Subcutaneous abdominal adipose tissue (tissue), 5 donors: ENCODE data around the gene CD63.
"Not testable (repeated sequence)": the region's sequence is repeated elsewhere in the genome, so short reads cannot be mapped to it uniquely, and the experiment has no call there.

Source experiments
- H3K27ac ChIP-seq: one replicate; pipeline ENCODE4 v1.7.0; 2013; ENCODE audit warnings: low read depth, mild to moderate bottlenecking, inconsistent platforms, low read length, moderate library complexity
- H3K27me3 ChIP-seq, 5 donors: one replicate each; pipeline ENCODE4 v1.7.0; 2013; ENCODE audit warnings: low read length in 5 of 5, inconsistent platforms in 1 of 5; ENCODE audit not compliant: control insufficient read depth in 5 of 5, insufficient read depth in 4 of 5
- H3K36me3 ChIP-seq, 5 donors: one replicate each; pipeline ENCODE4 v1.7.0; 2013; ENCODE audit warnings: low read length in 5 of 5; ENCODE audit not compliant: control insufficient read depth in 5 of 5, insufficient read depth in 5 of 5
- H3K4me1 ChIP-seq, 5 donors: one replicate each; pipeline ENCODE4 v1.7.0; 2013; ENCODE audit warnings: low read length in 5 of 5, mild to moderate bottlenecking in 3 of 5, moderate library complexity in 1 of 5; ENCODE audit not compliant: control insufficient read depth in 5 of 5, insufficient read depth in 5 of 5
- H3K4me3 ChIP-seq, 5 donors: one replicate each; pipeline ENCODE4 v1.7.0; 2013; ENCODE audit warnings: low read length in 5 of 5, low read depth in 1 of 5
- H3K9ac ChIP-seq, 5 donors: one replicate each; pipeline ENCODE4 v1.7.0; 2013; ENCODE audit warnings: low read length in 5 of 5, mild to moderate bottlenecking in 4 of 5, moderate library complexity in 3 of 5
- H3K9me3 ChIP-seq, 5 donors: one replicate each; pipeline ENCODE4 v1.7.0; 2013; ENCODE audit warnings: low read length in 5 of 5; ENCODE audit not compliant: control insufficient read depth in 5 of 5
- donor health status: healthy.
- donor health status: healthy.
- donor health status: healthy.
- donor health status: healthy.
- donor health status: healthy.

CD63 gene, protein sequence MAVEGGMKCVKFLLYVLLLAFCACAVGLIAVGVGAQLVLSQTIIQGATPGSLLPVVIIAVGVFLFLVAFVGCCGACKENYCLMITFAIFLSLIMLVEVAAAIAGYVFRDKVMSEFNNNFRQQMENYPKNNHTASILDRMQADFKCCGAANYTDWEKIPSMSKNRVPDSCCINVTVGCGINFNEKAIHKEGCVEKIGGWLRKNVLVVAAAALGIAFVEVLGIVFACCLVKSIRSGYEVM

DNA sequence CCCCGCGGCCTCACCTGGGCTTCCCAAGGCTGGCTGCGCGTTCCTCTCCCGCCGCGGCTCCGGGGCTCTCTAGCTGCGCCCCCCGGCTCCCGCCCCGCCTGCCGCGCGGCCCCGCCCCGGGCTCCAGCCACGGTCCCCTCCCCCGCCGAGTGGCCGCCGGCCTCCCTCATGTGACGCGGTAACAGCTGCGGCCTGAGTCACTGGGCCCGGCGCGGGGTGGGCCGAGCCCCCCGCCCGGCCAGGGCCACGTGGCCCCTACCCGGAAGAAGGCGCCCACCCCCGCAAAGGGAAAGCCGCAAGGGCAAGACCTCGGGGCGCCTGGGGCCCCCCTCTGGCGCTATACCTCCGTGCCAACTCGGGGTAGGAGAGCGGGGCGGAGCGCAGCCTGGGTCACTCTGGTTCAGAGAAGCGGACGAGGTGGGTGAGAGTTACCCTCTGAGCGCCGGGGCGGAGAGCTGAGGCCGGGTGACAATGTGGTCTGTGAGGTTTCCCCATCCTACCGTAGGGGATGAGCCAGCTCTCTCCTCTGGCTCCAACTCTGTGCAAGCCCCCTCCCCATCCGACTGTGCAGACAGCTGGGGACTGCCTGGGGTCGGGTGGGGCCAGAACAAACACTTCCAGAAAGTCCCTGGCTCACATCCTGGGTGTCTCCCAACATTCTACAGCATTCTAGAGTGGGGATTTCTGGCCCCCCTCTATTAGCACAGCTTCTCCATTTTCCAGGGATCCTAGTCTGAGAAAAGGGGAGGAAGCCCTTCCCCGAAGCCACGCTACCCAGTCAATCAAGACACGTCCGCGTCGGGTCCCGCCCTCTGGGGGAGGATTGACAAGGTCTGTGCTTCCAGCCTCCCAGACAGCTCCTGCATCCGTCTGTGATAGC, at the start of gene CD63:
CD63 (minus strand) TSS at position 71 of the 880 bp plus-strand sequence. CDS start 668 bp downstream, outside the sequence.
- Histone ChIP-seq H3K9ac (peak within 1 kb of the TSS; percentile 94 to 98 (median 97)), H3K27me3 (no peaks in the 10 kb centered on the region), H3K4me1 (peaks cover 12 to 58% (median 49%) of the 10 kb centered on the region in 5 donors), H3K27ac (peak within 1 kb of the TSS; percentile 100), H3K9me3 (no peaks in the 10 kb centered on the region), H3K36me3 (peaks cover 0 to 31% (median 30%) of the 10 kb centered on the region in 5 donors), H3K4me3 (peak within 1 kb of the TSS; percentile 93 to 98 (median 93))

DNA sequence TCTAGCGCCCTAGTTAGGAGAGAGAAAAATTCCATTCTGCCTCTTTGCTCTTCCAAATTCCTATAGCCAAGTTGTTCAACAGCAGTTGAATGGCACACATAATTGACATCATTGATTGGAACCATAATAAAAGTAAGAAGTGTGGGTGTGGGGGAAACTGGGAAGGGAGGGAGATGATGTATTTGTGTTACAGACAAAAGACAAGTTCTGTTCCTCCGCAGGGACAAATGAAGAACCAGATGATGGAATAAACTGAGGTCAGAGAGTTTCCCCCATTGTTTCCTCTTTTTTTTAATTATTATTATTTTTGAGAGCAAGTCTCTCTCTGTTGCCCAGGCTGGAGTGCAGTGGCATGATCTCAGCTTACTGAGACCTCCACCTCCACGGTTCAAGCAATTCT, 49.0 kb upstream of the CD63 start:
- H3K36me3 ChIP-seq: peaks cover 25 to 55% (median 43%) of the 10 kb centered on the region in 5 donors
- no peaks in the 10 kb centered on the region for H3K4me1 ChIP-seq
- H3K27me3 ChIP-seq: no peaks in the 10 kb centered on the region
- no peak overlapping the region for H3K27ac ChIP-seq
- H3K9ac ChIP-seq: no peak overlapping the region
- H3K9me3 ChIP-seq: no peaks in the 10 kb centered on the region
- H3K4me3 ChIP-seq: no peak overlapping the region

DNA sequence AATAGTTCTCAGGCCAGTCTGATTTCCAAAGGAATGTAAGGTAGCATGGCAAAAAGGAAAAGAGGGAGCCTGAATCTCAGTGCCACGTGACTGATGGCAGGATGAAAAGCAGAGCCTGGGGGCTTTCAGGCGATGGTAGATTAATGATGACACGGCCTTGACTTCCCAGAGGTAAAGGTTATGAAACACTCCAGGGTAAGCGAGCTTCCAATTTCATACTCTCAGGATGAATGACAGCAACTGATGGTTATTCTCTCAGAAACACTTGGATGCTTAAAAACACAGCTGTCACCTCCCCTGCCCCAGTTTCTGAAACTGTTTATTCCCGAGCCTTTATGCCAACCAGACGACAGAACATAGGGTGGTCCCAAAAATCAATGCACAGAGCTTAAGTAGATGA, 42.9 kb upstream of the CD63 start:
- H3K9me3 ChIP-seq: no peaks in the 10 kb centered on the region
- no peaks in the 10 kb centered on the region for H3K4me1 ChIP-seq
- H3K27me3 ChIP-seq: no peaks in the 10 kb centered on the region
- H3K9ac ChIP-seq: no peak overlapping the region
- no peak overlapping the region for H3K27ac ChIP-seq
- peaks cover 17 to 46% (median 26%) of the 10 kb centered on the region in 5 donors for H3K36me3 ChIP-seq
- no peak overlapping the region for H3K4me3 ChIP-seq

DNA sequence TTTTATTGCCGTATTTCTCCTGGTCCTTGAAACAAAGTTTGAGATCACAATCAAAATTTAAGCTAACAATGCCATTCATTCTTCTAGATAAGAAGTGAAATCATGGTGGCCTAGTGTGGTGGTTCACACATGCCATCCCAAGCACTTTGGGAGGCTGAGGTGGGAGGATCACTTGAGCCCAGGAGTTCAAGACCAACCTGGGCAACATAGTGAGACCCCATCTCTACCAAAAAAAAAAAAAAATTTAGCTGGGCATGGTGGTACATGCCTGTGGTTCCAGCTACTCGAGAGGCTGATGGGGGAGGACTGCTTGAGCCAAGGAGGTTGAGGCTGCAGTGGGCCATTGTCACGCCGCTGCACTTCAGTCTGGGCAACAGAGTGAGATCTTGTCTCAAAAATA, 38.3 kb upstream of the CD63 start:
- H3K9me3 ChIP-seq: no peaks in the 10 kb centered on the region
- no peak overlapping the region for H3K4me3 ChIP-seq
- no peaks in the 10 kb centered on the region for H3K4me1 ChIP-seq
- peaks cover 9 to 53% (median 23%) of the 10 kb centered on the region in 5 donors for H3K36me3 ChIP-seq
- no peak overlapping the region for H3K27ac ChIP-seq
- H3K9ac ChIP-seq: no peak overlapping the region
- H3K27me3 ChIP-seq: no peaks in the 10 kb centered on the region

DNA sequence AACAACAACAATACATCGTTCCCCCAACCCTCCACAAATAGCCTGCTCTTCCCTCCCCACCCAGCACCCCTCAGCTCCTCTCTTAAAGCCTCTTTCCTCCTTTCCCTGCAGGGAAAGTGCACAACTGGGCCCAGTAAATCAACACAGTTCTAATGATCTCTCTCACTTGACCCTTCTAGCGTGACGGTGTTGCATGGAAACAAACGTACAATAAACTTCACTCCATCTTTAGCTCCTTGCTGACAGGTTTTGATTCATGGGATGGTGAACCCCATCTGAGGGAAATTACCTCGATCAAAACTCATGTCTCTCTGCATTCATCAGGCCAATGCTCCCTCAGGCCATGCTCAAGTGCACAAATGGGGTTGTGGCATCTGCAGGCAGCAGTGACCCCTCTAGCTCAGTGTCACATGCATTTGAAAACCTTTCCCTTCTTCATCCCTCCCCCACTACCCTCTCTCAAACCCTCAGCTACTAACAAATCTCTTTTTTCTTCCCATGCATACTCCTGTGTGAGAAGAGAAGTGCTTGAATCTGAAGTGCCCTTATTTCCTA, 37.0 kb upstream of the CD63 start:
- Histone ChIP-seq H3K9ac (no peak overlapping the region), H3K27ac (no peak overlapping the region), H3K4me1 (no peaks in the 10 kb centered on the region), H3K36me3 (peaks cover 13 to 42% (median 16%) of the 10 kb centered on the region in 5 donors), H3K27me3 (no peaks in the 10 kb centered on the region), H3K9me3 (no peaks in the 10 kb centered on the region), H3K4me3 (no peak overlapping the region)

DNA sequence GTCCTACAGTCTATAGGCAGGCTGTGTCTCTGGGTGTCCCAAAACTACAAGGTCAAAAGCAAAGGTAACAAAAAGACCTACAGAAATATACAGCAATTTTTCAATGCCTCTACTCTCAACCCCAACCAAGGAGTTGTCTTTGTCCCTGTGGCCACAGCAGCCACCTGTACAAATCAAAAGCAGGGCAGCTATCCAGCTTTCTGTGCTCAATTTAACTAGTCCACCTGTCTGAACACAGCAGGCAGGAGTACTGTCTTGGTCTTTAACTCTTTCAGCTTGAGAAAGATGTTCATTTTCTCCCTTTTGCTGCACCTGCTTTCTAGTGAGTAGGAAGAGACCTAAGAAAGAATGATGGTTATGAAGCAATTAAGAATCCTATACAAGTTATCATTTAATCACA, 33.8 kb upstream of the CD63 start:
- H3K4me1 ChIP-seq: no peaks in the 10 kb centered on the region
- H3K27me3 ChIP-seq: no peaks in the 10 kb centered on the region
- H3K9me3 ChIP-seq: no peaks in the 10 kb centered on the region
- H3K27ac ChIP-seq: no peak overlapping the region
- H3K36me3 ChIP-seq: peaks cover 10 to 58% (median 30%) of the 10 kb centered on the region in 5 donors
- no peak overlapping the region for H3K9ac ChIP-seq
- H3K4me3 ChIP-seq: no peak overlapping the region

DNA sequence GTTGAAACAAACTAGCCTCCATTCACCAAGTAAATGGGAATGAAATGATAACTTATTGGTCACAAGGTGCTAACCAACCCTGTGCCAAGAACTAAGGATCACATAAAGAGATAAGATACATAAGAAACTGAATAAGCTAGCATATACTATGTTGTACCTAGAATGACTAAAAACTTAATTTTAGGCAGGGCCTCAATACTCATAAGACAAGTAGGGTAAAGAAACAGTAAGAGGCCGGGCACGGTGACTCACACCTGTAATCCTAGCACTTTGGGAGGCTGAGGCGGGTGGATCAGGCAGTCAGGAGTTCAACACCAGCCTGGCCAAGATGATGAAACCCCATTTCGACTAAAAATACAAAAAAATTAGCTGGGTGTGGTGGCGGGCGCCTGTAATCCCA, 31.9 kb upstream of the CD63 start:
- H3K4me3 ChIP-seq: no peak overlapping the region
- H3K4me1 ChIP-seq: no peaks in the 10 kb centered on the region
- H3K27ac ChIP-seq: no peak overlapping the region
- H3K9ac ChIP-seq: no peak overlapping the region
- H3K9me3 ChIP-seq: no peaks in the 10 kb centered on the region
- no peaks in the 10 kb centered on the region for H3K27me3 ChIP-seq
- H3K36me3 ChIP-seq: peaks cover 26 to 64% (median 45%) of the 10 kb centered on the region in 5 donors

DNA sequence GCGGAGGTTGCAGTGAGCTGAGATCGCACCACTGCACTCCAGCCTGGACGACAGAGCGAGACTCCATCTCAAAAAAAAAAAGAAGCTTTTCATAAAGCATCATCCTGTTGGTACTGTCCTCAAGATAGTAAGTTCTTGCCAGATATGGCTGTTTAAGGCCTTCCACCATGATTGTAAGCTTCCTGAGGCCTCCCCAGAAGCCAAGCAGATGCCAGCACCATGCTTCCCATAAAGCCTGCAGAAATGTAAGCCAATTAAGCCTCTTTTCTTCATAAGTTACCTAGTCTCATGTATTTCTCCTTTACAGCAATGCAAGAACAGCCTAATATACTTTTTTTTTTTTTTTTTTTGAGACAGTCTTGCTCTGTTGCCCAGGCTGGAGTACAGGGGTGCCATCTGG, 29.8 kb upstream of the CD63 start:
- H3K4me3 ChIP-seq, H3K27ac ChIP-seq: not testable (repeated sequence)
- peaks cover 40 to 82% (median 57%) of the 10 kb centered on the region in 5 donors for H3K36me3 ChIP-seq

DNA sequence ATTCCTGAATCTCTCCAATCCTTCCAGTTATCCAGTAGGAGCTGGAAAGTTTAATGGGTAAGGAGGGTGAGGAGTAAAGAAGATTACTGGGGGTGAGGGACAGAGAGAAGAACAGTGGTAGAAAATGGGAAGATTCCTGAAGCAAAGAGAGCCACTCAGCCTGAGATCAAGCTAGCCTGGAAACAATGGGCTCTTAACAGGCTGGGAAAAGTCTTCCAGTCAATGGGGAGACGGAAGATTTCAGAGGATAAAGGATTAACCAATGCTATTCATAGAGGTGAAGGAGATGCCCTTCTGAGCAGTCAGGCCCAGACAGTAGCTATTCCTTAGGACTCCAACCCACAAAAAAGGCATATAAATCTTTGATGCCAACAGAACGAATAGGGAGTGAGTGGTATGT, 28.9 kb upstream of the CD63 start:
- Histone ChIP-seq H3K36me3 (peaks cover 41 to 82% (median 64%) of the 10 kb centered on the region in 5 donors), H3K9ac (peak overlapping the region in 1 of 5 donors; percentile 9), H3K27ac (no peak overlapping the region)

More for the DNA sequence above, 29.8 kb upstream of the CD63 start:
- not testable (repeated sequence) for H3K4me1 ChIP-seq, H3K27me3 ChIP-seq, H3K9ac ChIP-seq, H3K9me3 ChIP-seq

DNA sequence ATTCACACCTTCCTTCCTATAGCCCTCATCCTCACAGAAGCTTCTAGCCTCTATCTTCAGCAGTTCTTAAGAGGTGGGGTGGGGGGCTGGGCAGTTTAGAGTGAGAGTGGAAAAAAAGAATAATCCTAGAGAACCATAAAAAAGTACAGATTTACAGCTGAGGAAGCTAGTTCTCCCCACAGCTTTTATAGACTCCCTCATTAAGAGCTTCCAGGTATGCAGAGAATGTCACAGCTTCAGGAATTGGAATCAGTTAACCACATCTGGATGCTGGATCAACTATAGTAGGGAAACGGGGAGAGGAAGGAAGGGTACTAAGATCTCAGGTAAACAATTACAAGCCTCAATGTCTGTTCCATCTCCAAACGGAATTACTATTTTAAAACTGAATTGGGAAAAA, 26.4 kb upstream of the CD63 start:
- Histone ChIP-seq H3K27me3 (no peaks in the 10 kb centered on the region), H3K27ac (no peak overlapping the region), H3K9me3 (no peaks in the 10 kb centered on the region), H3K9ac (no peak overlapping the region), H3K36me3 (peaks cover 42 to 97% (median 77%) of the 10 kb centered on the region in 5 donors), H3K4me1 (peaks cover 0 to 4% (median 0%) of the 10 kb centered on the region in 5 donors), H3K4me3 (no peak overlapping the region)

More for the DNA sequence above, 28.9 kb upstream of the CD63 start:
- Histone ChIP-seq H3K4me3 (no peak overlapping the region), H3K4me1 (no peaks in the 10 kb centered on the region), H3K9me3 (no peaks in the 10 kb centered on the region), H3K27me3 (no peaks in the 10 kb centered on the region)
